WTC11 (cell line): ENCODE data around the gene MIER2. TPM values are rescaled to one million over a fixed set of nuclear protein-coding genes. Genes with fewer than 3 reads are reported as not detected.

Experiments
- CDX4 ChIP-seq: fragments of 250-450 bp; sonication (Bioruptor Pico); IDR thresholded peaks from 2 replicates; pipeline ENCODE4 v1.9.0; 2021; ENCODE audit warnings: moderate library complexity, mild to moderate bottlenecking, inconsistent platforms, borderline replicate concordance
- CREM ChIP-seq: sonication (generic); formaldehyde crosslinking; IDR thresholded peaks from 2 replicates; pipeline ENCODE4 v1.8.1; 2022; ENCODE audit warnings: mild to moderate bottlenecking, missing genetic modification reagents, moderate library complexity
- E2F4 ChIP-seq: sonication (generic); formaldehyde crosslinking; IDR thresholded peaks from 2 replicates; pipeline ENCODE4 v1.8.1; 2022; ENCODE audit warnings: low read depth, mild to moderate bottlenecking, moderate library complexity, missing genetic modification reagents, borderline replicate concordance
- ELF4 ChIP-seq: sonication (generic); formaldehyde crosslinking; IDR thresholded peaks from 2 replicates; pipeline ENCODE4 v1.8.1; 2022; ENCODE audit warnings: low read depth, mild to moderate bottlenecking, moderate library complexity, missing genetic modification reagents
- GTF2I ChIP-seq: fragments of 250-450 bp; sonication (Bioruptor Pico); conservative IDR thresholded peaks from 2 replicates; pipeline ENCODE4 v1.4.0; 2021; ENCODE audit warnings: mild to moderate bottlenecking
- HMGXB4 ChIP-seq: sonication (generic); formaldehyde crosslinking; IDR thresholded peaks from 2 replicates; pipeline ENCODE4 v1.8.1; 2023; ENCODE audit warnings: mild to moderate bottlenecking, moderate library complexity, missing genetic modification reagents
- JUN ChIP-seq: sonication (generic); formaldehyde crosslinking; IDR thresholded peaks from 2 replicates; pipeline ENCODE4 v1.8.0; 2023; ENCODE audit warnings: mild to moderate bottlenecking, missing genetic modification reagents
- MXD4 ChIP-seq: fragments of 250-450 bp; sonication (Bioruptor Pico); IDR thresholded peaks from 2 replicates; pipeline ENCODE4 v1.8.0; 2021; ENCODE audit warnings: mild to moderate bottlenecking, moderate library complexity, borderline replicate concordance
- NFATC4 ChIP-seq: fragments of 250-450 bp; sonication (Bioruptor Pico); IDR thresholded peaks from 2 replicates; pipeline ENCODE4 v1.9.0; 2021; ENCODE audit warnings: mild to moderate bottlenecking
- NFYB ChIP-seq: sonication (generic); formaldehyde crosslinking; conservative IDR thresholded peaks from 2 replicates; pipeline ENCODE4 v1.8.0; 2022; ENCODE audit warnings: low read depth, missing genetic modification reagents
- NR1H2 ChIP-seq: sonication (generic); formaldehyde crosslinking; IDR thresholded peaks from 2 replicates; pipeline ENCODE4 v1.9.0; 2021; ENCODE audit warnings: mild to moderate bottlenecking, moderate library complexity, missing genetic modification reagents
- PRDM15 ChIP-seq: sonication (generic); formaldehyde crosslinking; IDR thresholded peaks from 2 replicates; pipeline ENCODE4 v1.8.0; 2022; ENCODE audit warnings: missing genetic modification reagents
- SMAD4 ChIP-seq: sonication (generic); formaldehyde crosslinking; IDR thresholded peaks from 2 replicates; pipeline ENCODE4 v1.8.0; 2022; ENCODE audit warnings: mild to moderate bottlenecking, missing genetic modification reagents
- TEAD1 ChIP-seq: sonication (generic); formaldehyde crosslinking; IDR thresholded peaks from 2 replicates; pipeline ENCODE4 v1.8.0; 2022; ENCODE audit warnings: mild to moderate bottlenecking, missing genetic modification reagents
- TEAD4 ChIP-seq: sonication (generic); formaldehyde crosslinking; IDR thresholded peaks from 2 replicates; pipeline ENCODE4 v1.8.0; 2022; ENCODE audit warnings: mild to moderate bottlenecking, missing genetic modification reagents
- ZBTB43 ChIP-seq: sonication (generic); formaldehyde crosslinking; IDR thresholded peaks from 2 replicates; pipeline ENCODE4 v1.8.1; 2023; ENCODE audit warnings: mild to moderate bottlenecking, missing genetic modification reagents
- ZMAT4 ChIP-seq: fragments of 250-450 bp; sonication (Bioruptor Pico); IDR thresholded peaks from 2 replicates; pipeline ENCODE4 v1.9.0; 2021; ENCODE audit warnings: mild to moderate bottlenecking
- ZNF423 ChIP-seq: fragments of 250-450 bp; sonication (Bioruptor Pico); IDR thresholded peaks from 2 replicates; pipeline ENCODE4 v2.1.2; 2022; ENCODE audit warnings: mild to moderate bottlenecking, moderate library complexity
- ZNF512 ChIP-seq: sonication (generic); formaldehyde crosslinking; IDR thresholded peaks from 2 replicates; pipeline ENCODE4 v1.8.1; 2022; ENCODE audit warnings: missing genetic modification reagents, borderline replicate concordance
- total RNA-seq: library from RNA; stranded (reverse); gene quantifications from 3 replicates; pipeline ENCODE4 v1.2.3, GENCODE V29; 2021

The MIER2 gene
- total RNA-seq, 1 experiment from 2014 or later = 56.3 TPM

GRCh38 chr19:290372-291005, 54.1 kb downstream of the MIER2 start (continued):
- TF ChIP-seq PRDM15 (no peak), TEAD4 (CRISPR knock-in tag) (0 out of 2 replicates have a peak, but pooled peaks have one; percentile 35), CDX4 (CRISPR knock-in tag) (no peak), ZBTB43 (CRISPR knock-in tag) (peak; percentile 19; the same call in 1 of the 2 replicates), NFATC4 (CRISPR knock-in tag) (no peak), ZNF423 (CRISPR knock-in tag) (peak; percentile 83), CREM (CRISPR knock-in tag) (no peak), ZNF512 (CRISPR knock-in tag) (no peak), ELF4 (CRISPR knock-in tag) (peak; percentile 69; the same call in 1 of the 2 replicates), NR1H2 (no peak), MXD4 (CRISPR knock-in tag) (no peak), TEAD1 (peak; percentile 62; the same call in 1 of the 2 replicates), SMAD4 (CRISPR knock-in tag) (no peak), E2F4 (CRISPR knock-in tag) (no peak), NFYB (CRISPR knock-in tag) (no peak), ZMAT4 (CRISPR knock-in tag) (no peak), HMGXB4 (CRISPR knock-in tag) (peak; percentile 66), GTF2I (CRISPR knock-in tag) (0 out of 2 replicates have a peak, but pooled peaks have one; percentile 17), JUN (no peak)
